ENCODE results near the gene CIDEA. TPM values are rescaled to one million over a fixed set of nuclear protein-coding genes. Genes with fewer than 3 reads are reported as not detected.

The CIDEA gene
- total RNA-seq, 1 donor from 2014 or later = not detected

GRCh38 chr18:12296087-12296403, 41.9 kb downstream of the CIDEA start:
- no peak overlapping the region for H3K4me3 Mint-ChIP-seq (ENCODE audit: unreplicated experiment)
- H3K27me3 Mint-ChIP-seq (ENCODE audit: unreplicated experiment) = peaks cover 2% of the 10 kb centered on the region
- no peak for TF ChIP-seq CTCF (IDR thresholded peaks at IDR 0.05)
- no peaks in the 10 kb centered on the region for H3K36me3 Mint-ChIP-seq (ENCODE audit: unreplicated experiment)
- no peak overlapping the region for H3K27ac Mint-ChIP-seq (ENCODE audit: unreplicated experiment)
- DNase-seq (ENCODE audit: extremely low spot score, unreplicated experiment) = no peak
- H3K9me3 Mint-ChIP-seq (ENCODE audit: unreplicated experiment) = no peaks in the 10 kb centered on the region
- peaks cover 8% of the 10 kb centered on the region for H3K4me1 Mint-ChIP-seq (ENCODE audit: unreplicated experiment)

GRCh38 chr18:12296457-12296856, 42.3 kb downstream of the CIDEA start:
- H3K4me3 Mint-ChIP-seq (ENCODE audit: unreplicated experiment) = no peak overlapping the region

GRCh38 chr18:12299862-12300261, 45.7 kb downstream of the CIDEA start:
- Mint-ChIP-seq H3K4me1 (ENCODE audit: unreplicated experiment) (peaks cover 9% of the 10 kb centered on the region), H3K27ac (ENCODE audit: unreplicated experiment) (no peak overlapping the region), H3K27me3 (ENCODE audit: unreplicated experiment) (peaks cover 2% of the 10 kb centered on the region), H3K9me3 (ENCODE audit: unreplicated experiment) (no peaks in the 10 kb centered on the region), H3K36me3 (ENCODE audit: unreplicated experiment) (no peaks in the 10 kb centered on the region), H3K4me3 (ENCODE audit: unreplicated experiment) (no peak overlapping the region)
- TF ChIP-seq CTCF (IDR thresholded peaks at IDR 0.05) = no peak
- DNase-seq (ENCODE audit: extremely low spot score, unreplicated experiment) = no peak

More at GRCh38 chr18:12296457-12296856, 42.3 kb downstream of the CIDEA start:
- H3K27ac Mint-ChIP-seq (ENCODE audit: unreplicated experiment) = no peak overlapping the region
- no peak for TF ChIP-seq CTCF (IDR thresholded peaks at IDR 0.05)
- peaks cover 2% of the 10 kb centered on the region for H3K27me3 Mint-ChIP-seq (ENCODE audit: unreplicated experiment)
- H3K9me3 Mint-ChIP-seq (ENCODE audit: unreplicated experiment) = no peaks in the 10 kb centered on the region
- H3K36me3 Mint-ChIP-seq (ENCODE audit: unreplicated experiment) = no peaks in the 10 kb centered on the region
- no peak for DNase-seq (ENCODE audit: extremely low spot score, unreplicated experiment)
- peaks cover 8% of the 10 kb centered on the region for H3K4me1 Mint-ChIP-seq (ENCODE audit: unreplicated experiment)

GRCh38 chr18:12301263-12302005, 47.3 kb downstream of the CIDEA start:
- no peak overlapping the region for H3K4me3 Mint-ChIP-seq (ENCODE audit: unreplicated experiment)
- H3K27ac Mint-ChIP-seq (ENCODE audit: unreplicated experiment) = no peak overlapping the region
- H3K27me3 Mint-ChIP-seq (ENCODE audit: unreplicated experiment) = peaks cover 2% of the 10 kb centered on the region
- no peaks in the 10 kb centered on the region for H3K9me3 Mint-ChIP-seq (ENCODE audit: unreplicated experiment)
- TF ChIP-seq CTCF (IDR thresholded peaks at IDR 0.05) = no peak
- H3K36me3 Mint-ChIP-seq (ENCODE audit: unreplicated experiment) = no peaks in the 10 kb centered on the region
- DNase-seq (ENCODE audit: extremely low spot score, unreplicated experiment) = no peak
- peaks cover 11% of the 10 kb centered on the region for H3K4me1 Mint-ChIP-seq (ENCODE audit: unreplicated experiment)

GRCh38 chr18:12302391-12303147, 48.4 kb downstream of the CIDEA start:
- H3K36me3 Mint-ChIP-seq (ENCODE audit: unreplicated experiment) = no peaks in the 10 kb centered on the region
- H3K4me3 Mint-ChIP-seq (ENCODE audit: unreplicated experiment) = no peak overlapping the region
- H3K9me3 Mint-ChIP-seq (ENCODE audit: unreplicated experiment) = no peaks in the 10 kb centered on the region
- no peak overlapping the region for H3K27ac Mint-ChIP-seq (ENCODE audit: unreplicated experiment)
- peaks cover 2% of the 10 kb centered on the region for H3K27me3 Mint-ChIP-seq (ENCODE audit: unreplicated experiment)
- no peak for TF ChIP-seq CTCF (IDR thresholded peaks at IDR 0.05)
- DNase-seq (ENCODE audit: extremely low spot score, unreplicated experiment) = no peak
- peaks cover 18% of the 10 kb centered on the region for H3K4me1 Mint-ChIP-seq (ENCODE audit: unreplicated experiment)

Measured in osteocyte (in vitro differentiated cells).